ENCODE measurements around the gene SAPCD1.

DNA sequence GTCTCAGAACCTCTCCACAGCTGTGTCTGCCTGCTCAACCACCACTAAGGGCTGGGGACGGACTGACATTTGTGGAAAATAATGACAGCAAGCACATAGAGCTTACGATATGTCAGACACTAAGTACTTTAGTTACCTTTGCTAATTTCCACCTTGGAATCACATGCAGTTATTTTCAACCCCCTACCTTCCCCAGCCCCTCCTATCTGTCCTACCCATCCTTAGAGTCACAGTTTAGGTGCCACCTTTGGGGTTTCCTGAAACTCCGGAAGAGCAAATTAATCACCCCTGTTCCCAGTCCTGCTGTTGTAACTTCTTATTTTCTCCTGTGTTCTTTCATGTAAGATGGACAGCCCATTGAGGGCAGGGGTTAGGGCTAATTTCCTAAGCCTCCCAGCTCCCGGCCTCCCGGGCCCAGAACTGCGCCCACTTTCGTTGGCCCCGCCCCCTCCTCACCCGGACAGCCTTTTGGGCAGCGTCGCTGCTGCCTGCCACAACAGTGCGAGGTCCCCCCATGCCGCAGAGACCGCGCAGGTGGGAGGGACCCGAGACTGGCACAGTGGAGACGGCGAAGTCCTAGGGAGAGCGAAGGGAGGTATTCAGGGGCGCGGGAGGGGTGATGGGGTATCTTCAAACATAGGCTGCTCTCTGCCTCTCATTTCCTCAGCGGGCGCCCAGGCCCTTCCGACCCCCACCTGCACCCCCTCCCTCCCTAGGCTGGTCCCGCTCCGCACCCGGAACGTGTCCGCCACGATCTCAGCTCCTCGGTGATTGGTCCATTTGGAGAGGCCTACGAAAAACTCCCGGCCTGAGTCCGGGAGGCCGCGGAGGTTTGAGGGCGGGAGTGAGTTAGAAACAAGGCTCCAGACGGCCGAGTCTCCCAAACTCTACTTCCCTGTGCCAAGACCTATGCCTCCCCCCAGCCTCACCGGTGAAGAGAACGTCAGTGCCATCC lies 34.5 kb upstream of the SAPCD1 start:
- TF ChIP-seq FOXM1 (IDR thresholded peaks at IDR 0.05; ENCODE audit: borderline replicate concordance) (no peak), BHLHE40 (IDR thresholded peaks at IDR 0.05; ENCODE audit: borderline replicate concordance) (no peak)
- TF ChIP-seq, protein P1, sequence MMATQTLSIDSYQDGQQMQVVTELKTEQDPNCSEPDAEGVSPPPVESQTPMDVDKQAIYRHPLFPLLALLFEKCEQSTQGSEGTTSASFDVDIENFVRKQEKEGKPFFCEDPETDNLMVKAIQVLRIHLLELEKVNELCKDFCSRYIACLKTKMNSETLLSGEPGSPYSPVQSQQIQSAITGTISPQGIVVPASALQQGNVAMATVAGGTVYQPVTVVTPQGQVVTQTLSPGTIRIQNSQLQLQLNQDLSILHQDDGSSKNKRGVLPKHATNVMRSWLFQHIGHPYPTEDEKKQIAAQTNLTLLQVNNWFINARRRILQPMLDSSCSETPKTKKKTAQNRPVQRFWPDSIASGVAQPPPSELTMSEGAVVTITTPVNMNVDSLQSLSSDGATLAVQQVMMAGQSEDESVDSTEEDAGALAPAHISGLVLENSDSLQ (IDR thresholded peaks at IDR 0.05) = no peak
